Vagina (tissue), 2 donors: Measurements from ENCODE around the gene CD79B.
"Not testable (repeated sequence)": the region's sequence is repeated elsewhere in the genome, so short reads cannot be mapped to it uniquely, and the experiment has no call there.

Experiments
- POLR2A ChIP-seq, 2 donors: fragments of 450-650 bp; IDR thresholded peaks; one replicate each; pipeline ENCODE4 v1.6.1; 2017; ENCODE audit warnings: antibody characterized with exemption in 2 of 2, mild to moderate bottlenecking in 2 of 2, moderate library complexity in 2 of 2
- TF ChIP-seq, protein P1 (sequence below), 3 experiments: fragments of 450-650 bp in 2 of 3; fragments of 200-600 bp in 1 of 3; sonication (generic) in 1 of 3; IDR thresholded peaks; one replicate each; pipeline ENCODE4 v1.5.1; 2017 to 2019; ENCODE audit warnings: antibody characterized with exemption in 3 of 3, mild to moderate bottlenecking in 2 of 3, moderate library complexity in 2 of 3

DNA sequence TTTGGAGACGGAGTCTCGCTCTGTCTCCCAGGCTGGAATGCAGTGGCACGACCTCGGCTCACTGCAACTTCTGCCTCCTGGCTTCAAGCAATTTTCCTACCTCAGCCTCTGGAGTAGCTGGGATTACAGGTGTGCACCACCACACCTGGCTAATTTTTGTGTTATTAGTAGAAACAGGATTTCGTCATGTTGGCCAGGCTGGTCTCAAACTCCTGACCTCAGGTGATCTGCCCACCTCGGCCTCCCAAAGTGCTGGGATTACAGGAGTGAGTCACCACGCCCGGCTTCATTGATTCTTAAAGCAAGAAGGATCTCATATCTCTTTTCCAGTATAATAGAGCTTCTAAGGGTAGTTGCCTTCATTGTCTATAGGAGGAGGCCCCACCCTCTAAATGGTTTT, 27.3 kb downstream of the CD79B start:
- TF ChIP-seq, protein P1, sequence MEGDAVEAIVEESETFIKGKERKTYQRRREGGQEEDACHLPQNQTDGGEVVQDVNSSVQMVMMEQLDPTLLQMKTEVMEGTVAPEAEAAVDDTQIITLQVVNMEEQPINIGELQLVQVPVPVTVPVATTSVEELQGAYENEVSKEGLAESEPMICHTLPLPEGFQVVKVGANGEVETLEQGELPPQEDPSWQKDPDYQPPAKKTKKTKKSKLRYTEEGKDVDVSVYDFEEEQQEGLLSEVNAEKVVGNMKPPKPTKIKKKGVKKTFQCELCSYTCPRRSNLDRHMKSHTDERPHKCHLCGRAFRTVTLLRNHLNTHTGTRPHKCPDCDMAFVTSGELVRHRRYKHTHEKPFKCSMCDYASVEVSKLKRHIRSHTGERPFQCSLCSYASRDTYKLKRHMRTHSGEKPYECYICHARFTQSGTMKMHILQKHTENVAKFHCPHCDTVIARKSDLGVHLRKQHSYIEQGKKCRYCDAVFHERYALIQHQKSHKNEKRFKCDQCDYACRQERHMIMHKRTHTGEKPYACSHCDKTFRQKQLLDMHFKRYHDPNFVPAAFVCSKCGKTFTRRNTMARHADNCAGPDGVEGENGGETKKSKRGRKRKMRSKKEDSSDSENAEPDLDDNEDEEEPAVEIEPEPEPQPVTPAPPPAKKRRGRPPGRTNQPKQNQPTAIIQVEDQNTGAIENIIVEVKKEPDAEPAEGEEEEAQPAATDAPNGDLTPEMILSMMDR (IDR thresholded peaks at IDR 0.05), result not testable (repeated sequence)
- TF ChIP-seq POLR2A (IDR thresholded peaks at IDR 0.05), result not testable (repeated sequence)
